IMR-90 (cell line): ENCODE data around the gene CYP2W1. TPM values are rescaled to one million over a fixed set of nuclear protein-coding genes. Genes with fewer than 3 reads are reported as not detected.

ENCODE experiments used
- ATAC-seq: fragments of 200-7000 bp; cut with Tn5 transposase; 2 replicates; pipeline ENCODE4 v1.9.1; 2020; ENCODE audit warnings: low read depth, mild to moderate bottlenecking, moderate library complexity
- BruUV-seq: library from RNA; stranded (reverse); fragments of 400-500 nt; replicated peaks from 2 replicates; lab custom pipeline; 2021; lab: Mats Ljungman, UMichigan
- CTCF ChIA-PET: fragments of 300-600 bp; formaldehyde crosslinking; extraction: SDS; loops from one replicate; lab custom pipeline; 2021; ENCODE audit warnings: antibody characterized with exemption; lab: Yijun Ruan, JAX
- POLR2A ChIA-PET: fragments of 300-600 bp; sonication (Branson Sonifier 250); formaldehyde crosslinking; loops from one replicate; lab custom pipeline; 2022; ENCODE audit warnings: antibody characterized with exemption; ENCODE audit not compliant: unreplicated experiment; lab: Charles Lee
- DNase-seq: peaks from one replicate; pipeline ENCODE4 v3.0.0; 2013
- H2AFZ ChIP-seq: replicated peaks from 2 replicates; pipeline ENCODE3; 2013; ENCODE audit warnings: low read length, mild to moderate bottlenecking; ENCODE audit not compliant: poor library complexity
- H2AK5ac ChIP-seq: 2 replicates; pipeline ENCODE4 v1.6.1; 2013; ENCODE audit warnings: low read depth, low read length, inconsistent platforms
- H2AK9ac ChIP-seq: replicated peaks from 2 replicates; pipeline ENCODE3; 2013; ENCODE audit warnings: mild to moderate bottlenecking, low read depth, low read length, moderate library complexity; ENCODE audit not compliant: poor library complexity
- H2BK120ac ChIP-seq: 2 replicates; pipeline ENCODE4 v1.6.1; 2013; ENCODE audit warnings: low read depth, low read length, inconsistent platforms
- H2BK15ac ChIP-seq: 3 replicates; pipeline ENCODE4 v1.6.1; 2013; ENCODE audit warnings: low read depth, low read length, inconsistent platforms
- H2BK20ac ChIP-seq: 2 replicates; pipeline ENCODE4 v1.6.1; 2013; ENCODE audit warnings: low read depth, mild to moderate bottlenecking, inconsistent platforms, low read length, moderate library complexity
- H2BK5ac ChIP-seq: 2 replicates; pipeline ENCODE4 v1.6.1; 2013; ENCODE audit warnings: mild to moderate bottlenecking, low read depth, low read length, inconsistent platforms; ENCODE audit not compliant: poor library complexity, severe bottlenecking
- H3K14ac ChIP-seq: replicated peaks from 2 replicates; pipeline ENCODE4 v1.6.1; 2013; ENCODE audit warnings: low read depth, low read length, inconsistent platforms
- H3K18ac ChIP-seq: 2 replicates; pipeline ENCODE4 v1.6.1; 2013; ENCODE audit warnings: low read depth, low read length, control low read depth
- H3K23ac ChIP-seq: 2 replicates; pipeline ENCODE4 v1.6.1; 2013; ENCODE audit warnings: low read depth, low read length, inconsistent platforms
- H3K27ac ChIP-seq: 2 replicates; pipeline ENCODE4 v1.5.1; 2013; ENCODE audit warnings: mild to moderate bottlenecking, control low read depth, low read length; ENCODE audit not compliant: insufficient read depth
- H3K27me3 ChIP-seq: 2 replicates; pipeline ENCODE4 v1.6.1; 2013; ENCODE audit warnings: low read length; ENCODE audit not compliant: control insufficient read depth, insufficient read depth
- H3K36me3 ChIP-seq: 2 replicates; pipeline ENCODE4 v1.6.1; 2013; ENCODE audit warnings: low read length, mixed read lengths; ENCODE audit not compliant: control insufficient read depth, insufficient read depth
- H3K4ac ChIP-seq: 2 replicates; pipeline ENCODE4 v1.6.1; 2013; ENCODE audit warnings: low read depth, low read length, inconsistent platforms
- H3K4me1 ChIP-seq: 2 replicates; pipeline ENCODE4 v1.6.1; 2013; ENCODE audit warnings: low read length, mixed read lengths; ENCODE audit not compliant: control insufficient read depth, insufficient read depth
- H3K4me2 ChIP-seq: 2 replicates; pipeline ENCODE4 v1.6.1; 2013; ENCODE audit warnings: low read depth, mild to moderate bottlenecking, control low read depth, low read length, moderate library complexity
- H3K4me3 ChIP-seq: 2 replicates; pipeline ENCODE4 v1.5.1; 2013; ENCODE audit warnings: low read depth, mild to moderate bottlenecking, control low read depth, low read length, moderate library complexity; ENCODE audit not compliant: insufficient read depth
- H3K56ac ChIP-seq: 2 replicates; pipeline ENCODE4 v1.6.1; 2013; ENCODE audit warnings: low read length, inconsistent platforms; ENCODE audit not compliant: insufficient read depth; ENCODE audit errors: extremely low read depth
- H3K79me1 ChIP-seq, 2 experiments: 2 replicates each; pipeline ENCODE4 v1.6.1; 2013; ENCODE audit warnings: low read length in 2 of 2, inconsistent platforms in 1 of 2, low read depth in 1 of 2
- H3K9ac ChIP-seq: 2 replicates; pipeline ENCODE4 v1.6.1; 2013; ENCODE audit warnings: low read depth, low read length, control low read depth
- H3K9me1 ChIP-seq: 2 replicates; pipeline ENCODE4 v1.6.1; 2013; ENCODE audit warnings: low read length, inconsistent platforms; ENCODE audit not compliant: insufficient read depth
- H3K9me3 ChIP-seq: 2 replicates; pipeline ENCODE4 v1.6.1; 2013; ENCODE audit warnings: low read length; ENCODE audit not compliant: control insufficient read depth, insufficient read depth
- H4K20me1 ChIP-seq: 2 replicates; pipeline ENCODE4 v1.6.1; 2013; ENCODE audit warnings: low read length, inconsistent platforms; ENCODE audit not compliant: insufficient read depth
- H4K5ac ChIP-seq: 2 replicates; pipeline ENCODE4 v1.6.1; 2013; ENCODE audit warnings: mild to moderate bottlenecking, low read depth, low read length, control low read depth
- H4K8ac ChIP-seq, 2 experiments: 2 replicates each; pipeline ENCODE4 v1.6.1; 2013; ENCODE audit warnings: low read depth in 2 of 2, low read length in 2 of 2, control low read depth in 1 of 2, inconsistent platforms in 1 of 2
- H4K91ac ChIP-seq: 2 replicates; pipeline ENCODE4 v1.6.1; 2013; ENCODE audit warnings: low read depth, low read length, inconsistent platforms; ENCODE audit not compliant: insufficient read depth
- BHLHE40 ChIP-seq: fragments of 150-350 bp; IDR thresholded peaks from 2 replicates; pipeline ENCODE4 v1.6.1; 2016; ENCODE audit warnings: mild to moderate bottlenecking, low read depth, low read length
- CEBPB ChIP-seq: IDR thresholded peaks from 2 replicates; pipeline ENCODE4 v1.6.1; 2012; ENCODE audit warnings: low read depth, low read length, improper control_type of control experiment
- CHD1 ChIP-seq: IDR thresholded peaks from 2 replicates; pipeline ENCODE4 v1.6.1; 2012; ENCODE audit warnings: low read depth, low read length, improper control_type of control experiment
- ELK1 ChIP-seq: fragments of 150-350 bp; IDR thresholded peaks from 2 replicates; pipeline ENCODE4 v1.6.1; 2016; ENCODE audit warnings: low read depth, mild to moderate bottlenecking, low read length, moderate library complexity, borderline replicate concordance
- FOS ChIP-seq: fragments of 150-350 bp; IDR thresholded peaks from 2 replicates; pipeline ENCODE4 v1.6.1; 2016; ENCODE audit warnings: low read depth, low read length
- MAFK ChIP-seq: IDR thresholded peaks from 2 replicates; pipeline ENCODE4 v1.6.1; 2012; ENCODE audit warnings: low read depth, low read length, improper control_type of control experiment
- MXI1 ChIP-seq: IDR thresholded peaks from 2 replicates; pipeline ENCODE4 v1.6.1; 2012; ENCODE audit warnings: low read depth, mild to moderate bottlenecking, low read length, moderate library complexity, borderline replicate concordance
- NFE2L2 ChIP-seq: fragments of 150-350 bp; IDR thresholded peaks from 2 replicates; pipeline ENCODE4 v1.6.1; 2016; ENCODE audit warnings: low read depth, mild to moderate bottlenecking, low read length
- POLR2A ChIP-seq: IDR thresholded peaks from 2 replicates; pipeline ENCODE4 v1.6.1; 2012; ENCODE audit warnings: mild to moderate bottlenecking, low read depth, low read length
- RFX5 ChIP-seq: IDR thresholded peaks from 2 replicates; pipeline ENCODE4 v1.8.0; 2012; ENCODE audit warnings: low read depth, mild to moderate bottlenecking, low read length, moderate library complexity
- SMC3 ChIP-seq: fragments of 150-350 bp; IDR thresholded peaks from 2 replicates; pipeline ENCODE4 v1.6.1; 2016; ENCODE audit warnings: low read depth, mild to moderate bottlenecking, antibody characterized with exemption, low read length, moderate library complexity
- WGBS, 2 experiments: methylation state at CpG; one replicate each; pipeline versions ENCODE4 v1.1.5 to v1.1.7; 2013; ENCODE audit warnings: missing lambda C conversion rate in 2 of 2; ENCODE audit not compliant: insufficient read length in 1 of 2; ENCODE audit errors: extremely low coverage in 2 of 2; 5-methylcytosine and 5-hydroxymethylcytosine counted together
- dilution Hi-C: fragments of 300-500 bp; cut with HindIII; formaldehyde crosslinking; loops from one replicate; pipeline ENCODE4 v1.14.3; 2018; ENCODE audit warnings: low sequenced_read_pairs; ENCODE audit not compliant: unreplicated experiment
- in situ Hi-C: fragments of 300-500 bp; cut with MboI; formaldehyde crosslinking; loops from 3 replicates; pipeline ENCODE4 v1.14.3; 2019; ENCODE audit warnings: low sequenced_read_pairs, inconsistent platforms, mixed read lengths
- intact Hi-C: fragments of 100-400 bp; cut with micrococcal nuclease; formaldehyde crosslinking; loops from 2 replicates; pipeline ENCODE4 v1.10.0; 2022
- polyA plus RNA-seq, 3 experiments: library from polyadenylated mRNA; depleted of rRNA; stranded (reverse); fragments of >200 nt; gene quantifications; 2 replicates each; pipeline ENCODE4 v1.2.3, GENCODE V29; 2012; ENCODE audit warnings: low replicate concordance in 1 of 3
- total RNA-seq: library from RNA; depleted of rRNA; stranded (reverse); fragments of >200 nt; gene quantifications from 2 replicates; pipeline ENCODE4 v1.2.3, GENCODE V29; 2012
- TF ChIP-seq, protein P1 (sequence below): conservative IDR thresholded peaks from 2 replicates; pipeline ENCODE4 v1.5.1; 2012; ENCODE audit warnings: mild to moderate bottlenecking, low read depth, low read length, improper control_type of control experiment
- TF ChIP-seq, protein P2 (sequence below): fragments of 150-350 bp; IDR thresholded peaks from 2 replicates; pipeline ENCODE4 v1.6.1; 2017; ENCODE audit warnings: mild to moderate bottlenecking, antibody characterized with exemption, low read length, low read depth

CYP2W1 gene
- total and polyA plus RNA-seq, 2 of the 4 experiments (the other 2 are of a cell fraction), result not detected

- Histone ChIP-seq H4K5ac (no peak overlapping the region), H2BK15ac (no peak overlapping the region), H3K4me2 (no peak overlapping the region), H3K9me3 (no peaks in the 10 kb centered on the region), H2AFZ (no peak overlapping the region), H3K4me3 (no peak overlapping the region), H3K79me1 (no peaks in the 10 kb centered on the region), H3K27ac (no peak overlapping the region), H3K4me1 (no peaks in the 10 kb centered on the region), H3K18ac (no peak overlapping the region), H2BK5ac (no peak overlapping the region), H4K8ac (no peak overlapping the region), H3K14ac (no peak overlapping the region), H4K20me1 (no peaks in the 10 kb centered on the region), H3K23ac (no peak overlapping the region), H2BK20ac (no peak overlapping the region), H2BK120ac (no peak overlapping the region), H3K36me3 (no peaks in the 10 kb centered on the region), H3K56ac (no peak overlapping the region), H2AK9ac (no peak overlapping the region), H3K9me1 (no peaks in the 10 kb centered on the region), H3K27me3 (no peaks in the 10 kb centered on the region; the same call in none of the 2 replicates), H4K91ac (no peak overlapping the region), H2AK5ac (no peak overlapping the region), H3K4ac (no peak overlapping the region), H3K9ac (no peak overlapping the region)
- ChIA-PET CTCF (no interaction called here), POLR2A (no interaction called here)
- ATAC-seq, result peak; percentile 73
- peak; percentile 28 for DNase-seq
- WGBS, 2 experiments, result 81% methylated on average over 8 of the region's 22 CpGs; no CpG with 5 or more reads in 1 of the 2 experiments
- BruUV-seq, result no TSS peak
- in situ Hi-C loops, result no loop called here
- no peak for TF ChIP-seq ELK1
- no peak for TF ChIP-seq RFX5
- TF ChIP-seq POLR2A, result no peak
- TF ChIP-seq, protein P1, sequence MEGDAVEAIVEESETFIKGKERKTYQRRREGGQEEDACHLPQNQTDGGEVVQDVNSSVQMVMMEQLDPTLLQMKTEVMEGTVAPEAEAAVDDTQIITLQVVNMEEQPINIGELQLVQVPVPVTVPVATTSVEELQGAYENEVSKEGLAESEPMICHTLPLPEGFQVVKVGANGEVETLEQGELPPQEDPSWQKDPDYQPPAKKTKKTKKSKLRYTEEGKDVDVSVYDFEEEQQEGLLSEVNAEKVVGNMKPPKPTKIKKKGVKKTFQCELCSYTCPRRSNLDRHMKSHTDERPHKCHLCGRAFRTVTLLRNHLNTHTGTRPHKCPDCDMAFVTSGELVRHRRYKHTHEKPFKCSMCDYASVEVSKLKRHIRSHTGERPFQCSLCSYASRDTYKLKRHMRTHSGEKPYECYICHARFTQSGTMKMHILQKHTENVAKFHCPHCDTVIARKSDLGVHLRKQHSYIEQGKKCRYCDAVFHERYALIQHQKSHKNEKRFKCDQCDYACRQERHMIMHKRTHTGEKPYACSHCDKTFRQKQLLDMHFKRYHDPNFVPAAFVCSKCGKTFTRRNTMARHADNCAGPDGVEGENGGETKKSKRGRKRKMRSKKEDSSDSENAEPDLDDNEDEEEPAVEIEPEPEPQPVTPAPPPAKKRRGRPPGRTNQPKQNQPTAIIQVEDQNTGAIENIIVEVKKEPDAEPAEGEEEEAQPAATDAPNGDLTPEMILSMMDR, result no peak
- no peak for TF ChIP-seq MXI1
- no peak for TF ChIP-seq NFE2L2
- TF ChIP-seq MAFK, result no peak
- TF ChIP-seq, protein P2, sequence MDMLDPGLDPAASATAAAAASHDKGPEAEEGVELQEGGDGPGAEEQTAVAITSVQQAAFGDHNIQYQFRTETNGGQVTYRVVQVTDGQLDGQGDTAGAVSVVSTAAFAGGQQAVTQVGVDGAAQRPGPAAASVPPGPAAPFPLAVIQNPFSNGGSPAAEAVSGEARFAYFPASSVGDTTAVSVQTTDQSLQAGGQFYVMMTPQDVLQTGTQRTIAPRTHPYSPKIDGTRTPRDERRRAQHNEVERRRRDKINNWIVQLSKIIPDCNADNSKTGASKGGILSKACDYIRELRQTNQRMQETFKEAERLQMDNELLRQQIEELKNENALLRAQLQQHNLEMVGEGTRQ, result no peak
- no peak; the same call in 1 of the 2 replicates for TF ChIP-seq FOS
- TF ChIP-seq BHLHE40, result no peak
- no peak for TF ChIP-seq CEBPB
- TF ChIP-seq SMC3, result no peak
- TF ChIP-seq CHD1, result no peak
- dilution Hi-C loops, result no loop called here
- intact Hi-C loops, result no loop called here
Observed at GRCh38 chr7:936386-937054, 46.5 kb upstream of the CYP2W1 start.
